ENCODE measurements around the gene SIRT2. TPM values are rescaled to one million over a fixed set of nuclear protein-coding genes. Genes with fewer than 3 reads are reported as not detected.

SIRT2 gene
- total and polyA plus RNA-seq, 2 of the 8 experiments (the other 6 are each of a cell fraction or from before 2014, with no cell fraction given), result 6.5 to 10.0 TPM

- TF ChIP-seq KDM4A (IDR thresholded peaks at IDR 0.05; ENCODE audit: low read depth, low read length, severe bottlenecking) (no peak), PHF8 (conservative IDR thresholded peaks at IDR 0.05; ENCODE audit: low read depth, low read length) (no peak; the same call in 1 of the 2 replicates), ATF2 (IDR thresholded peaks at IDR 0.05; ENCODE audit: low read length) (no peak), CBX8 (IDR thresholded peaks at IDR 0.05; ENCODE audit: borderline replicate concordance, low read depth, low read length) (no peak), ATF3 (IDR thresholded peaks at IDR 0.05; ENCODE audit: insufficient read depth, low read depth, low read length) (no peak), SIRT6 (IDR thresholded peaks at IDR 0.05; ENCODE audit: low read length) (no peak), HDAC6 (IDR thresholded peaks at IDR 0.05; ENCODE audit: low read depth, low read length) (no peak), TAF1 (IDR thresholded peaks at IDR 0.05; ENCODE audit: low read depth, low read length) (peak; percentile 51; the same call in 1 of the 2 replicates), TAF7 (optimal IDR thresholded peaks at IDR 0.05; ENCODE audit: borderline replicate concordance, low read depth, low read length) (no peak), SP4 (IDR thresholded peaks at IDR 0.05; ENCODE audit: low read length) (no peak), CHD2 (IDR thresholded peaks at IDR 0.05; ENCODE audit: low read length) (no peak), BACH1 (IDR thresholded peaks at IDR 0.05; ENCODE audit: low read length) (no peak), TBP (IDR thresholded peaks at IDR 0.05; ENCODE audit: low read depth, low read length) (peak; percentile 28; the same call in 1 of the 2 replicates), KDM5A (IDR thresholded peaks at IDR 0.05; ENCODE audit: low read length) (no peak), SP2 (IDR thresholded peaks at IDR 0.05; ENCODE audit: low read length) (no peak), RBBP5 (IDR thresholded peaks at IDR 0.05; ENCODE audit: borderline replicate concordance, low read depth, low read length) (no peak), EGR1 (IDR thresholded peaks at IDR 0.05; ENCODE audit: borderline replicate concordance, low read depth, low read length) (peak; percentile 87; the same call in 1 of the 2 replicates), GABPA (IDR thresholded peaks at IDR 0.05; ENCODE audit: borderline replicate concordance, insufficient read depth, low read length) (no peak), MAX (IDR thresholded peaks at IDR 0.05) (peak; percentile 98)
- TF ChIP-seq, protein P1, sequence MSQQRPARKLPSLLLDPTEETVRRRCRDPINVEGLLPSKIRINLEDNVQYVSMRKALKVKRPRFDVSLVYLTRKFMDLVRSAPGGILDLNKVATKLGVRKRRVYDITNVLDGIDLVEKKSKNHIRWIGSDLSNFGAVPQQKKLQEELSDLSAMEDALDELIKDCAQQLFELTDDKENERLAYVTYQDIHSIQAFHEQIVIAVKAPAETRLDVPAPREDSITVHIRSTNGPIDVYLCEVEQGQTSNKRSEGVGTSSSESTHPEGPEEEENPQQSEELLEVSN (IDR thresholded peaks at IDR 0.05), result no peak; the same call in 1 of the 2 replicates
Measured at GRCh38 chr19:38851622-38852230, 47.7 kb downstream of the SIRT2 start (continued).

Data from H1 (cell line).